Measurements from ENCODE around the gene RAB13.

The RAB13 gene

GRCh38 chr1:153954826-153955225 is 31.3 kb downstream of the RAB13 start:
- no peak for DNase-seq

DNA sequence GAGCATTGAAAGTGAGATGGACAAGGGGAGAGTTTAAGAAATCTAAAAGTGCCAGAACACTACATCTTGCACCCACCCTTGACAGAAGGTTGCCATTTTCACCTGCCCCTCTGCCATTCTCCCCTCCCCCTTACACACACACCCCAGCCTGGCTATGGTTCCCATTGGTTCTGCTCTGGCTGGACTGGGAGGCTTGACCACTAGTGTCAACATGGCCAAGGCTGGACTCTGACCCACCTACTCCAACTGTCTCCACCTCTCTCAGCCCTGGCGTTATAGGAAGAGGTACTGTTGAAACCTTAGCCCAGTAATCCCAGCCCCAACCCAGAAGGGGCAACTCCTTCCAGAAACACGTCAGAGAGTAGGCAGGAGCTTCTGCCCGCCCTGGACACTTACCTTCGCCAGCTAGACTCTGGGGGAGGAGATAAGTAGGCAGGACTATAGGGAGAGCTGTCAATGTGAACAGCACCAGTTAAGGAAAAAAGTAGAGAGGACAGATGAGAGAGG is 32.2 kb downstream of the RAB13 start:
- no peak for DNase-seq

- no peak for DNase-seq
Observed at GRCh38 chr1:153951801-153952200, 34.3 kb downstream of the RAB13 start.

DNA sequence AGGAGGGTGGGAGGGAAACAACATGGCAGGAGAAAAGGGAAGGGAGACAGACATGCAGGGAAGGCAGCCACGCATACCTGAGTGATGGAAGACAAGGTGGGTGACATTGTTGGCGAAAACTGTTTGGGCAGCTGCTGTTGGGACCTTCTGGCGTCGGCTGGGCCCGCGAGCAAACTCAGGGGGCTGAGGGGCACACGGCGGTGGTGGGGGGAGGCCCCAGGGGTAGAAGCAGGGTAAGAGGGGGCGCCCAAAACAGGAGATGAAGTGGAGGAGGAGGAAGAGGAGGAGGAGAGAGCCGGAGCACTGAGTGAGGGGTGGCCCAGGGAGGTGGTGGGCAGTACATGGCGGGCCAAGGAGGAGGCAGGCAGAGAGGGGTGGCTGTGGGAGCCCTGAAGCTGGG is 35.0 kb downstream of the RAB13 start:
- DNase-seq, result no peak

DNA sequence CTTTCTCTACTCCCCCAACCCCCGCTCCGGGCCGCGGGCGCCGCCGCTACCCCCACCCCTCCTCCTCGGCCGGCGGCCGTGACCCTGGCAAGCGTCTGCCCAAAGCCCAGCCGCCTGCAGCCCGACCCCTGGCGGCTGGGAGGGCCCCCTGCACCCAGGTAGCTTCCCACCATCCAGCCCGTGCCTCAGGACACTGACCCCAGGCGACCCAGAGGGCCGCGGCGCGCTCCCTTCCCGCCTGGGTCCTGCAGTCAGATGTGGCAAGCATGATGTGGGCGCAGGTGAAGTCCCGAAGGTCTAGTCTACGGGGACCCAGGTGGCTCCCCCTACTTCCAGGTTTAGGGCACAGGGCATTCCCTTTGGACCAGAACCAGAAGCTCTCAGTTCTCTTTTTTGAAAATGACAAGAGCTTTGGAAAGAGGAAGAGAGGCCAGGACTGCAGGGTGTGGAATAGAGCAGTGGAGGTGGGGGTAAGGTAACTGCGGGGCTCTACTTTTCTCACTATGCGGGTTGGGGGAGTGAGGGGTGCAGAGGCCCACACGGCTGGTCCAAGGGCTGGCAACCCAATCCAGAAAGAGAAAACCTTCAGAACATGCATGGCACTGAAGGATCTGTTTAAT is 39.4 kb downstream of the RAB13 start, which contains the start of gene DENND4B:
Gene DENND4B, minus strand, starts transcription at position 97 of the 620 bp plus-strand sequence. CDS start 2,344 bp downstream, outside the sequence.
- peak; percentile 69 for DNase-seq

DNA sequence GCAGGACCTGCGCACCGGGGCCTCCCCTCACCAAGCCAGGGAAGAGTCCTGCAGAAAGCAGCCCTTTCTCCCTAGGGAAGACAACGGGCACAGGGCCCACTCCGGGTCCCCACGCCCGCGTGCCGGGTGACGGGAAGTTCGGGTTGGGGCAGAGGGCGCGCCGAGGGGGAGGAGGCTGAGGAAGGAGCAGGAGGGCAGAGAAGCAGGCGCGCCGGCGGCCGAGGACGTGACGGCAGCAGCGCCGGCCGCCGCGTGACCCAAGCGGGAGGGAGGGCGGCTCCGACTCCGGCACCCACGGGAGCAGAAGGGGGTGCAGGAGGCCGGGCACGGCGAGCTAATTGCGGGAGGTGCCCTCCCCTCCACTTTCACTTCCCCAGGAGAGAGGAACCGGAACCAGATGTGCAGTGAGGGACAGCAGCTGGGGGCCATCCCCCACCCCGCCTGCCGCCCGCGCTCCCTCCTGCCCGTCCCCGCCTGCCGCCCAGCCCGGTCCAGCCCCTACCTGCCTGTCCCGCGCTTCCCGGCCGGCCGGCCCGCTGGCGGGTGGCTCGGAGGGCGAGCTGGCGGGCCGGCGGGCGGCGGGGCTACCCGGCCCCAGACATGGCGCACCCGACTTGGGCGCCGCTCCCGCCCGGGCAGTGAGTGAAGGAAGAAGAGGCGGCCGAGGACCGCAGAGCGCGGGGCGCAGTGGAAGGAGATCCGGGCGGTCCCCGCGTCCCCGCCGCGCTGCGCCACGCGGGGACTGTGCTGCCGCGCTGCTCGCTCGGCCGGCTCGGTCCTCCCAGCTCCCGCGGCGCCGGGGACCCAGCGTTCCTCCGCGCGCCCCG is 40.1 kb downstream of the RAB13 start:
- peak; percentile 33 for DNase-seq

DNA sequence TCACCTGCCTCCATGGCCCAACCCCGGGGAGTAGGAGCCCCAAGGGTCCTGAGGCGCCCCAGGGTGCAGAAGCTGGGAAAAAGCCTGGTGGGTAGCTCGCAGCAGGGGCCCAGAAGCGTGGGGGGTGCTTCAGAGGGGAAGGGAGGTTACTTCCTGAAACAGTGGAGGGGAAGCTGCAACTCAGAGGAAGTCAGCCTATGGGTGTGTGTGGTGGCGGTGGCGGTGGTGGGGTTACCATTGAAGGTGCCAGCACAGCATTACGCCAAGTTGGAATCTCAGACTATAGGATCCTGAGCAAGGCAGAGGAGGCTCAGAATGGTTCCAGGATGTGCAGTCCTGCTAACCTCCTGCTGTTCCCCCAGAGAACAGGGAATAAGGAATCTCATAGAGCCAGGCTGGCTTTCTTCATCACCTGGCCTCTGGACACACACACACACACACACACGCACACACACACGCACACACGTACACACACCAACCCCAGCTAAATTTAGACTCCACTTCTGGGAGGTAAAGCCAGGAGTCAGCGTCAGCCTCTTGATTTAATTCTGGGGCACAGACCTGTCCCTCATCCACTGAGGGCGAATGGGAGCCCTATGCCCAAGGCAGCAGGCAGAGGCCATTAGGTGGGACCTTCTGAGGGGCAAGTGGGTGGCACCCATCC is 40.9 kb downstream of the RAB13 start:
- peak; percentile 49 for DNase-seq

GRCh38 chr1:153944827-153945117 is 41.4 kb downstream of the RAB13 start:
- DNase-seq, result no peak

DNA sequence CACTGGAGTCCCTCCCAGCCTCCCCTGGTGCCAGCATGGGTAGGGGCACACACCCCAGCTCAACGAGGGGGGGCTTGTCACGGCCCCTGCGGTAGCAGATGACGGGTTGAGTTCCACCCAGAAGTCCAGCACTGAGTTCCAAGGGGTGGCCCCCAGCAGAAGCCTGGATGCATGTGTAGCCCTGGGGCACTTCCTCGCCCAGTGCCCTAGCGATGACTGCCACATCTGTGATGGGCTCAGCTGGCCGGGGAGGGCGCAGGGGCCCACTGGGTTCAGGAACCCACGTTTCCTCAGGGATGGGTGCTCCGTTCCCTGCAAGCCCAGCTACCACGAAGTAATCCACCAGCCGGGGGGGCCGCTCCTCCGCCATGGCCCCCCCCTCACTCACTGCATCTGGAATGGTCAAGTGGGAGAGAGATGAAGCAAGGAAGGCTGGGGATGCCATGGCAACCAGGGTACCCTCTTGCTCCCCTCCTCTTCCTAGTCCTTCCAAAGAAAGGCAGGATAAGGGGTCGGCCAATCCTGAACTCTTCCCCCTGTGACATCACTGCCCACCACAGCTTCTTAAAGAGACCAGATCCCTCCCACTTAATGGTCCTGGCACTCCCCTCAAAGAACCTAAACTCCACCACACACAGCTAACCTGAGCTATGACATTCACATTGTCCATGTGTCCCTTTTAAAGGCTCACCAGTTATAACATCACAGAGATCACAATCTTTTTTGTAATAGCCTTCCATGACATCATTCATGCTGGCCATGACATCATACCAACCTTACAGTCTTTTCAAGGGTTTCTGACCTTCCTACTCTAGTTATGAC is 41.9 kb downstream of the RAB13 start:
- no peak for DNase-seq

- DNase-seq, result no peak
Observed at GRCh38 chr1:153942766-153943549, 43.2 kb downstream of the RAB13 start.

DNA sequence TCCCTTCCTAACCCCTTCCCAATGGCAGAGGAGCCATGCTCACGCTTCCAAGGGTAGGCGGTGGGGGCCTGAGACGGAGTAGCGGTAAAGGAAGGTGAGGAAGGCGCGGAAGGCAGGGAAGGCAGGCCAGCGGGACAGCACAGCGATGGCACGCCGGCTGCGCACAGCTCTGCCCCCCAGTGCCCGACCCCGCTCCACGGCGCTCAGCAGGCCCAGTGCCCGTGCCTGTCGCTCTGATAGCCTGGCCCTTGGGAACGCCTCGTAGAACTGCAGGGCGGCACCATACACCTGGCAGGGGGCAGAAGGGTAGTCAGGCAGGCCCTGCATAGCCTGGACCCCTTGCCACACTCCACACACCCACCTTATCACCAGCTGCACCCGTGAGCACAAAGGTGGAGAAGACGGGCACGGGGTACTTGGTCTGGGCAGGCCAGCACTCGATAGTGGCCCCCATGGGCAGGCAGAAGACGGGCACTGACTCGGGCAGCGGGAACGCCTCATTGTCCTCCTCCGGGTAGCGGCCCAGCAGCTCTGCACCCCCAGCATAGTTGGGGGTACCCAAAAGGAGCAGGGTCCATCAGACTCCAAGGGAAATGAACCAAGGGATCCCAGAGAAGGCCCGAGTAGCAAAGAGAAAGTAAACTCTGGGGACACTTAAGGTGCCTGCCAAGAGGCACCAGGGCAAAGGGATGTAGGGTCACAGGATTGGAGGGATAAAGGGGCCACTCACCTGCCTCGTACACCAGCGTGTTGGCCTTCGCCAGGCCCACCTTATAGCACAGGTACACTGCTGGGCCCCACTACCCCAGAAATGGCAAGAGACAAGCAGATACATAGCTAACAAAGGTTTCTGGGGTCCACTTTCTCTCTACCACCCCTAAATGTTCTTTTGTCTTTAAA is 44.1 kb downstream of the RAB13 start:
- DNase-seq, result no peak

- no peak for DNase-seq
Observed at GRCh38 chr1:153940756-153941155, 45.4 kb downstream of the RAB13 start.

DNA sequence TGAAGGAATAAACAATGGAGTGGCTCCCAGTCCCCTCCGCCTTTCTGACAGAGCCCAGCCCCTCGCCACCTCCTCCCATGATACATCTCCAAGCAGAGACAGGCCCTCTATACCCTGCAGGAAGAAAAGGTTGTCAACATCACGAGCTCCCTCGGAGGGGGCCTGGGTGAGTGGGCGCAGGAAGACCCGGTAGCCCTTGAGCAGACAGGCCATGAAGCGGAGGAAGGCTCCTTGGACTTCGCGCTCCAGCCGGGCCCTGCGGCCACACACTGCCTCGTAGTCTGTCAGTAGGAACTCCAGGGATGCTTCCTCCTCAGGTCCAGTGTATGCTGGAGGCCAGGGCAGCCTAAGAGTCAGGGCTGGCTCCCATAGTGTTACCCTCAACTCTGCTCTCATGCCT is 46.7 kb downstream of the RAB13 start:
- no peak for DNase-seq

- no peak for DNase-seq
Observed at GRCh38 chr1:153938996-153939395, 47.1 kb downstream of the RAB13 start.

- no peak for DNase-seq
Observed at GRCh38 chr1:153937331-153937730, 48.8 kb downstream of the RAB13 start.

DNA sequence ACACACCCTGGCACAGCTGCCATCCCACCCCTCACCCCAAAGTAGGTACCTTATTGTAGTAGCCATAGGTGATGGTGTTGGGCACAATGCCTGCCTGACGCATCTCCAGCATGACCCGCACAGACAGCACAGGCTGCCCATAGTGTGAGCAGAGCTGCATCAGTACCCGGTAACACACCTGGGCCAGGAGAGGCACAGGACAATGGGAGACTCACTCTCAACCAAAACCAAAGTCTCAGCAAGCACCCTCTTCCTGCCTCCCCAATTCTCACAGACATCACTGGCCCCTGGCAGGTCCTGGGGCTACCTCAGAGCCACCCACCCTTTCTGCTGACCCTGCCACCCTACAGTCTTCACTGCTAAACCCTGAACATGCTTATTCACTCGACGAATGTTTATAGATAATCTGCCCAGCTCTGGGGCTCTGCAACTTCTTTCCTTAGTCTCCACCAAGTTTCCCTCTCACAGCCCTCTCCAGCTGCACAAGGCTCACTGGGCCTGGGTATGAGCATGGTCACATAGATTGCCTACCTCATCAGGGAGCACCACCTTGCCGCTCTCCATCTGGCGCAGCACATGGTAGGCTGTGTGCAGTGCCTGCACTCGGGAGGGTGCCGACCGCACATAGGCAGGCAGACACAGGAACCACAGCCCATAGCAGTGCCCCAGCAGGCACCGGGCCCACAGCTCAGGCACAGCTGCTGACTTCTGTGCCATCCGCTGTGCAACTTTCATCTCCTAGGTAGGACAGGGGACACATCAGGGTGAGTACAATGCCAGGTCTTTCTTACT is 49.9 kb downstream of the RAB13 start:
- no peak for DNase-seq

DNA sequence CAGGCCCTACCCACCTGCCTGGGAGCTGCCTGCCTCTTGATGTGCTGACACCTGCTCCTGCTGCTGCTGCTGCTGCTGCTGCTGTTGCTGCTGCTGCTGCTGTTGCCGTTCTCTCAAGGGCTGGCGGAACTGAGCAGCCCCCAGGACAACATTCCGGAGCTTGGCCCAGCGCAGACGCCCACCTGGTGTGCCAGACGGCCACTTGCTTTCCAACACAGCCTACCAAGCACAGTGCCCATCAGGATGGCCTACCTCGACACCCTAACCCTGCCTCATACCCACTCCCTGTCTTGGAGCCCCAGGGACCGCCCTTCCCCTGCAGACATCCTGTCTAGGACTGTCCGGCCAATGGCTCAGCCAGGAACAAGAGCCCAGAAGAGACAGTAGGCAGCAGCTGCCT is 51.4 kb downstream of the RAB13 start:
- DNase-seq, result no peak

- no peak for DNase-seq
Observed at GRCh38 chr1:153933955-153934354, 52.2 kb downstream of the RAB13 start.

GRCh38 chr1:153933430-153933829 is 52.7 kb downstream of the RAB13 start:
- DNase-seq, result no peak

Data from fibroblast of skin of right quadriceps (primary cell).